HAP-1 (cell line): ENCODE results near the gene TBC1D32.
"Not testable (repeated sequence)": the region's sequence is repeated elsewhere in the genome, so short reads cannot be mapped to it uniquely, and the experiment has no call there.

Experiments
- DNase-seq, 2 experiments: peaks; one replicate each; pipeline ENCODE4 v3.0.0-alpha.2; 2016 to 2020; ENCODE audit warnings: low spot score in 2 of 2
- H3K27me3 ChIP-seq: fragments of 250-450 bp; sonication (Bioruptor Pico); 2 replicates; pipeline ENCODE4 v1.5.1; 2020; ENCODE audit warnings: low read depth, mild to moderate bottlenecking, moderate library complexity
- H3K36me3 ChIP-seq: fragments of 250-450 bp; sonication (Bioruptor Pico); replicated peaks from 2 replicates; pipeline ENCODE4 v1.5.1; 2020; ENCODE audit warnings: mild to moderate bottlenecking
- H3K4me1 ChIP-seq: fragments of 250-450 bp; sonication (Bioruptor Pico); 2 replicates; pipeline ENCODE4 v1.5.1; 2020; ENCODE audit warnings: mild to moderate bottlenecking
- H3K4me3 ChIP-seq: fragments of 250-450 bp; sonication (Bioruptor Pico); 2 replicates; pipeline ENCODE4 v1.5.1; 2020; ENCODE audit warnings: mild to moderate bottlenecking, moderate library complexity
- H3K9me3 ChIP-seq: fragments of 250-450 bp; sonication (Bioruptor Pico); 2 replicates; pipeline ENCODE4 v1.5.1; 2020; ENCODE audit warnings: mild to moderate bottlenecking, moderate library complexity
- in situ Hi-C: fragments of 300-500 bp; cut with MboI; formaldehyde crosslinking; loops from 3 replicates; pipeline ENCODE4 v1.14.3; 2020; ENCODE audit warnings: low sequenced_read_pairs, inconsistent platforms, mixed read lengths

The TBC1D32 gene

GRCh38 chr6:121110733-121111132 lies 223.5 kb downstream of the TBC1D32 start:
- Histone ChIP-seq H3K4me1 (peaks cover 9% of the 10 kb centered on the region), H3K4me3 (no peak overlapping the region), H3K9me3 (no peaks in the 10 kb centered on the region), H3K36me3 (no peaks in the 10 kb centered on the region), H3K27me3 (no peaks in the 10 kb centered on the region)
- DNase-seq = no peak
- in situ Hi-C loops = no loop called here

GRCh38 chr6:121106962-121107361 lies 227.3 kb downstream of the TBC1D32 start:
- no peak for DNase-seq
- Histone ChIP-seq H3K36me3 (no peaks in the 10 kb centered on the region), H3K4me1 (peaks cover 9% of the 10 kb centered on the region), H3K4me3 (no peak overlapping the region), H3K27me3 (no peaks in the 10 kb centered on the region), H3K9me3 (no peaks in the 10 kb centered on the region)
- in situ Hi-C loops = no loop called here

GRCh38 chr6:121105461-121105860 lies 228.8 kb downstream of the TBC1D32 start:
- in situ Hi-C loops = no loop called here
- H3K27me3 ChIP-seq = no peaks in the 10 kb centered on the region
- no peaks in the 10 kb centered on the region for H3K36me3 ChIP-seq
- no peaks in the 10 kb centered on the region for H3K9me3 ChIP-seq
- peak; percentile 35 to 93 for DNase-seq
- H3K4me1 ChIP-seq = peaks cover 9% of the 10 kb centered on the region
- H3K4me3 ChIP-seq = no peak overlapping the region

GRCh38 chr6:121093928-121094327 lies 240.4 kb downstream of the TBC1D32 start:
- H3K36me3 ChIP-seq = no peaks in the 10 kb centered on the region
- H3K4me1 ChIP-seq = peaks cover 19% of the 10 kb centered on the region
- H3K27me3 ChIP-seq = no peaks in the 10 kb centered on the region
- DNase-seq = no peak
- in situ Hi-C loops = no loop called here
- H3K4me3 ChIP-seq = no peak overlapping the region
- no peaks in the 10 kb centered on the region for H3K9me3 ChIP-seq

DNA sequence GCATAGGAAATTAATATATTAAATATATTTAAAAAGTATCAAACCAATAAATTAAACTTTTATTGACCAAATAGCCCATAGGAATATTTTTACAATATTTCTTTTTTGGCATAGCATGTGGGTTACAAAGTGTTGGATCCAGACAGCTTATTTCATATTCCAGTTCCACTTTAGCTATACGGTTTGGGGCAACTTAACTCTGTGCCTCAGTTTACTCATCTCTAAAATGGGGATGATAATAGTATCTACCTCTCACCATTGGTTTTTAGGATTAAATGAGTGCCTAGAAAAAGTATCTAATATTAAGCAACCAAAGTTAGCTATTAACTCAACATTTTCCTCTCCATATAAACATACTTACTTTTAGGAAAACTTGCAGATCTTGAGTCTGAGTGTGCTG lies 243.8 kb downstream of the TBC1D32 start:
- H3K4me1 ChIP-seq = peaks cover 23% of the 10 kb centered on the region

DNA sequence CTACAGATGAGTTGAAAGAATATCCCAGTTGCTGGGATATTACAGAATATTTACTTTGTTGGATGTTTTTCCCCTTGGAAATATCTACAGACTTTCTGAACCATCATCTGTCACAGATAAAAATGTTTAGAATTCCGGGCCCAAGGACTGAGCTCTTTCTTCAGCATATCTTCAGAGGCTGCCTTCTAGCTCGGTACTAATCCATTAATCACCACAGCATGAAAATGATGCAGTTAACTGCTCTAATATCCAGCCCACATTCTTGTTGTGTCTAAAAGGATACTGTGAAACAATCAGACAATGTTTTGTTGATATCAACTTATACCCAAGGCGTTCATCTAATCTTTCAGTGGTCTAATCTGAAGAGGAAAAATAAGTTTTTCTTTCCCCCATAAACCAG lies 247.4 kb downstream of the TBC1D32 start:
- H3K4me1 ChIP-seq = peaks cover 22% of the 10 kb centered on the region
- H3K4me3 ChIP-seq = no peak overlapping the region
- in situ Hi-C loops = no loop called here
- no peak for DNase-seq
- H3K9me3 ChIP-seq = no peaks in the 10 kb centered on the region
- H3K27me3 ChIP-seq = no peaks in the 10 kb centered on the region
- no peaks in the 10 kb centered on the region for H3K36me3 ChIP-seq

More for the DNA sequence above, 243.8 kb downstream of the TBC1D32 start:
- in situ Hi-C loops = no loop called here
- Histone ChIP-seq H3K36me3 (no peaks in the 10 kb centered on the region), H3K9me3 (no peaks in the 10 kb centered on the region), H3K27me3 (no peaks in the 10 kb centered on the region), H3K4me3 (no peak overlapping the region)
- DNase-seq = no peak

- Histone ChIP-seq H3K4me3 (no peak overlapping the region), H3K36me3 (no peaks in the 10 kb centered on the region), H3K9me3 (no peaks in the 10 kb centered on the region), H3K27me3 (no peaks in the 10 kb centered on the region), H3K4me1 (no peaks in the 10 kb centered on the region)
- no peak for DNase-seq
- in situ Hi-C loops = no loop called here
Measured at GRCh38 chr6:121076119-121076518, 258.2 kb downstream of the TBC1D32 start.

- in situ Hi-C loops = loop anchor here (25.0 kb wide), 1 partner anchor 144 kb away; no protein-coding TSS in a partner anchor
Measured at GRCh38 chr6:121068749-121069148, 265.5 kb downstream of the TBC1D32 start.

GRCh38 chr6:121067381-121067780 lies 266.9 kb downstream of the TBC1D32 start:
- Histone ChIP-seq H3K9me3 (no peaks in the 10 kb centered on the region; the same call in 1 of the 2 replicates), H3K36me3 (no peaks in the 10 kb centered on the region), H3K27me3 (no peaks in the 10 kb centered on the region), H3K4me1 (no peaks in the 10 kb centered on the region), H3K4me3 (no peak overlapping the region)
- DNase-seq = no peak
- in situ Hi-C loops = loop anchor here (25.0 kb wide), 1 partner anchor 145 kb away; no protein-coding TSS in a partner anchor

More at GRCh38 chr6:121068749-121069148, 265.5 kb downstream of the TBC1D32 start:
- not testable (repeated sequence) for DNase-seq, H3K27me3 ChIP-seq, H3K4me1 ChIP-seq, H3K36me3 ChIP-seq, H3K4me3 ChIP-seq, H3K9me3 ChIP-seq

GRCh38 chr6:121064345-121064744 lies 269.9 kb downstream of the TBC1D32 start:
- H3K36me3 ChIP-seq = no peaks in the 10 kb centered on the region
- no peak for DNase-seq
- H3K4me3 ChIP-seq = no peak overlapping the region
- H3K9me3 ChIP-seq = no peaks in the 10 kb centered on the region; the same call in 1 of the 2 replicates
- in situ Hi-C loops = loop anchor here (25.0 kb wide), 1 partner anchor 148 kb away; no protein-coding TSS in a partner anchor
- no peaks in the 10 kb centered on the region for H3K27me3 ChIP-seq
- H3K4me1 ChIP-seq = no peaks in the 10 kb centered on the region

- no peaks in the 10 kb centered on the region for H3K4me1 ChIP-seq
- in situ Hi-C loops = loop anchor here (25.0 kb wide), 1 partner anchor 157 kb away; no protein-coding TSS in a partner anchor
- no peaks in the 10 kb centered on the region for H3K9me3 ChIP-seq
- no peak overlapping the region for H3K4me3 ChIP-seq
- H3K36me3 ChIP-seq = no peaks in the 10 kb centered on the region
- H3K27me3 ChIP-seq = no peaks in the 10 kb centered on the region
- peak; percentile 10 to 38 for DNase-seq
Measured at GRCh38 chr6:121055572-121056163, 278.6 kb downstream of the TBC1D32 start.

DNA sequence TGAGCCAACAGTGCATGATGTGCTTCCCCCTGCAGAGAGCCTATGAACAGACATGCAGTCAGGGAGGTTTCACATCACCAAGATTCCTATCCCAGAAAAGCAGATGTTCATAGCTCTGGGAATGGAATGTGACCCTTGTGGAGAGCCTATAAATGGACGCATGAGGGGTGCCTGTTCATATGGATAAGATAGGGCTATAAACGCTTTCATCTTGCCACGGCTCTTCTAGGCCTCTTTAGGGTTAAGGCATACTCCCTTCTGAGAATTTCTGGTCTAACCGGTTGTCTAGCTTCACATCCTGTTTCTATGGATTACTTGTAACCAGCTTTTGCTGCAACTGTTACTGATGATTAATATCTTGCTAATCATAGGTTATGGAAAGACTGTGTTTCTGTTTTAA lies 285.7 kb downstream of the TBC1D32 start:
- in situ Hi-C loops, DNase-seq, H3K27me3 ChIP-seq, H3K36me3 ChIP-seq, H3K9me3 ChIP-seq, H3K4me1 ChIP-seq, H3K4me3 ChIP-seq: not testable (repeated sequence)

GRCh38 chr6:121044905-121045304 lies 289.4 kb downstream of the TBC1D32 start:
- H3K36me3 ChIP-seq, H3K9me3 ChIP-seq, in situ Hi-C loops, H3K27me3 ChIP-seq, H3K4me1 ChIP-seq, H3K4me3 ChIP-seq, DNase-seq: not testable (repeated sequence)

DNA sequence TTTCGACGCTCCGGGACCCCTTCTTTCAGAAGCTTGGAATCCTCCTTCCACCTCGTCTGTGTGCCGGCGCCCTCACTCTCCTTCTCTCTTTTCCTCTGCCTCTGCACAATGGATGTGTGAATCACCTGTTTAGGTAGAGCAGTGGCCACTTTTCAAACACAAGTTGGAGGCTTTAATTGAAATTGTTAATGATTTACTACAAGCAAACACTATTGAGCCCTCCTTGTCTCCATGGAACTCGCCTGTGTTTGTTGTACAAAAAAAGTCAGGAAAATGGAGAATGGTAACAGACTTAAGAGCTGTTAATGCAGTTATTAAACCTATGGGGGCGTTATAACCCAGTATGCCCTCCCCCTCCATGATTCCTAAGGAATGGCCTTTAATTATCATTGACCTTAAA lies 290.6 kb downstream of the TBC1D32 start:
- DNase-seq, H3K27me3 ChIP-seq, in situ Hi-C loops: not testable (repeated sequence)

GRCh38 chr6:121043211-121043610 lies 291.1 kb downstream of the TBC1D32 start:
- H3K27me3 ChIP-seq, H3K9me3 ChIP-seq, H3K4me1 ChIP-seq, H3K36me3 ChIP-seq, H3K4me3 ChIP-seq, in situ Hi-C loops, DNase-seq: not testable (repeated sequence)

More for the DNA sequence above, 290.6 kb downstream of the TBC1D32 start:
- not testable (repeated sequence) for H3K4me3 ChIP-seq, H3K9me3 ChIP-seq, H3K36me3 ChIP-seq, H3K4me1 ChIP-seq
